ENCODE results near the gene GCK.
"Not testable (repeated sequence)": the region's sequence is repeated elsewhere in the genome, so short reads cannot be mapped to it uniquely, and the experiment has no call there.

The GCK gene

GRCh38 chr7:44201813-44202212 lies 12.6 kb upstream of the GCK start:
- DNase-seq (ENCODE audit: low read depth, low spot score), result no peak

- peak; percentile 60 for DNase-seq (ENCODE audit: low read depth, low spot score)
These were observed 11.6 kb upstream of the GCK start, which contains the start of gene YKT6 for GRCh38 chr7:44200699-44201461. Gene YKT6, plus strand, starts transcription at chr7:44200978. Its CDS starts 158 bp downstream, at chr7:44201136.

GRCh38 chr7:44200163-44200562 lies 10.9 kb upstream of the GCK start:
- DNase-seq (ENCODE audit: low read depth, low spot score), result not testable (repeated sequence)

- DNase-seq (ENCODE audit: low read depth, low spot score), result no peak
These were observed 8.2 kb upstream of the GCK start for GRCh38 chr7:44197474-44197873.

- no peak for DNase-seq (ENCODE audit: low read depth, low spot score)
These were observed 7.2 kb upstream of the GCK start for GRCh38 chr7:44196450-44196872.

GRCh38 chr7:44195889-44196288 lies 6.7 kb upstream of the GCK start:
- DNase-seq (ENCODE audit: low read depth, low spot score), result no peak

GRCh38 chr7:44194562-44195145 lies 5.4 kb upstream of the GCK start:
- no peak for DNase-seq (ENCODE audit: low read depth, low spot score)

GRCh38 chr7:44194069-44194468 lies 4.8 kb upstream of the GCK start:
- no peak for DNase-seq (ENCODE audit: low read depth, low spot score)

GRCh38 chr7:44193011-44193802 lies 4.0 kb upstream of the GCK start:
- DNase-seq (ENCODE audit: low read depth, low spot score), result no peak

GRCh38 chr7:44191171-44191570 lies 1.9 kb upstream of the GCK start:
- DNase-seq (ENCODE audit: low read depth, low spot score), result no peak

- no peak for DNase-seq (ENCODE audit: low read depth, low spot score)
These were observed 994 bp upstream of the GCK start for GRCh38 chr7:44189993-44190872.

- no peak for DNase-seq (ENCODE audit: low read depth, low spot score)
These were observed 586 bp downstream of the GCK start for GRCh38 chr7:44188480-44189225.

- DNase-seq (ENCODE audit: low read depth, low spot score), result no peak
These were observed 1.4 kb downstream of the GCK start for GRCh38 chr7:44187636-44188416.

GRCh38 chr7:44186736-44187135 lies 2.5 kb downstream of the GCK start:
- DNase-seq (ENCODE audit: low read depth, low spot score), result no peak

- no peak for DNase-seq (ENCODE audit: low read depth, low spot score)
These were observed 3.5 kb downstream of the GCK start for GRCh38 chr7:44185729-44186128.

GRCh38 chr7:44184873-44185446 lies 4.3 kb downstream of the GCK start:
- no peak for DNase-seq (ENCODE audit: low read depth, low spot score)

- DNase-seq (ENCODE audit: low read depth, low spot score), result peak; percentile 79
These were observed 4.9 kb downstream of the GCK start for GRCh38 chr7:44184206-44184872.

GRCh38 chr7:44183386-44183785 lies 5.9 kb downstream of the GCK start:
- no peak for DNase-seq (ENCODE audit: low read depth, low spot score)

- no peak for DNase-seq (ENCODE audit: low read depth, low spot score)
These were observed 6.4 kb downstream of the GCK start for GRCh38 chr7:44182827-44183226.
